Lower leg skin (tissue), 3 donors: Measurements from ENCODE around the gene TYSND1.

Source experiments
- POLR2A ChIP-seq, 2 donors: fragments of 450-650 bp; IDR thresholded peaks; one replicate each; pipeline ENCODE4 v1.6.1; 2016 to 2017; ENCODE audit warnings: antibody characterized with exemption in 2 of 2, mild to moderate bottlenecking in 1 of 2, moderate library complexity in 1 of 2
- TF ChIP-seq, protein P1 (sequence below), 3 donors: fragments of 450-650 bp; IDR thresholded peaks; one replicate each; pipeline ENCODE4 v1.5.1; 2016; ENCODE audit warnings: antibody characterized with exemption in 3 of 3, mild to moderate bottlenecking in 3 of 3, moderate library complexity in 2 of 3

DNA sequence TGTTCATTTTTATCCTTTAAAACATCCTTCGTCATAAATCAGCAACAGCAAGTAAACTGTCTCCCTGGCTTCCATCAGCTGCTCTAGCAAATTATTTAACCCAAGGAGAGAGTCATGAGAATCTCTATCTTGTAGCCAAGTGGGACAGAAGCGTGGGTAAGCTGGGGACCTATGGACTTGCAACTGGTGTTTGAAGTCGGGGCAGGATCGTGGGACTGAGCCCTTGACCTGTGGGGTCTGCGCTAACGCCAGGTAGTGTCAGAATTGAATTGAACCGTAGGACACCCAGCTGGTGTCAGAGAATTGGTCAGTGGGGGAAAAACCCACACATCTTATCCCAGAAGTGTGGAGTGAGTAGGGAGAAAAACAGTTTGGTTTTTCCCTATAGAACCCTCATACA, 27.3 kb downstream of the TYSND1 start:
- TF ChIP-seq POLR2A (IDR thresholded peaks at IDR 0.05) = no peak
- TF ChIP-seq, protein P1, sequence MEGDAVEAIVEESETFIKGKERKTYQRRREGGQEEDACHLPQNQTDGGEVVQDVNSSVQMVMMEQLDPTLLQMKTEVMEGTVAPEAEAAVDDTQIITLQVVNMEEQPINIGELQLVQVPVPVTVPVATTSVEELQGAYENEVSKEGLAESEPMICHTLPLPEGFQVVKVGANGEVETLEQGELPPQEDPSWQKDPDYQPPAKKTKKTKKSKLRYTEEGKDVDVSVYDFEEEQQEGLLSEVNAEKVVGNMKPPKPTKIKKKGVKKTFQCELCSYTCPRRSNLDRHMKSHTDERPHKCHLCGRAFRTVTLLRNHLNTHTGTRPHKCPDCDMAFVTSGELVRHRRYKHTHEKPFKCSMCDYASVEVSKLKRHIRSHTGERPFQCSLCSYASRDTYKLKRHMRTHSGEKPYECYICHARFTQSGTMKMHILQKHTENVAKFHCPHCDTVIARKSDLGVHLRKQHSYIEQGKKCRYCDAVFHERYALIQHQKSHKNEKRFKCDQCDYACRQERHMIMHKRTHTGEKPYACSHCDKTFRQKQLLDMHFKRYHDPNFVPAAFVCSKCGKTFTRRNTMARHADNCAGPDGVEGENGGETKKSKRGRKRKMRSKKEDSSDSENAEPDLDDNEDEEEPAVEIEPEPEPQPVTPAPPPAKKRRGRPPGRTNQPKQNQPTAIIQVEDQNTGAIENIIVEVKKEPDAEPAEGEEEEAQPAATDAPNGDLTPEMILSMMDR (IDR thresholded peaks at IDR 0.05) = no peak
